HG02973 (cell line): ENCODE measurements around the gene MORN3.
"Not testable (repeated sequence)": the region's sequence is repeated elsewhere in the genome, so short reads cannot be mapped to it uniquely, and the experiment has no call there.

ENCODE experiments used
- ATAC-seq: cut with Tn5 transposase; IDR thresholded peaks from one replicate; pipeline ENCODE4 v1.9.1; 2021; ENCODE audit warnings: moderate library complexity; ENCODE audit not compliant: unreplicated experiment

MORN3 gene

GRCh38 chr12:121648458-121649028 lies 20.9 kb downstream of the MORN3 start:
- ATAC-seq = no peak

DNA sequence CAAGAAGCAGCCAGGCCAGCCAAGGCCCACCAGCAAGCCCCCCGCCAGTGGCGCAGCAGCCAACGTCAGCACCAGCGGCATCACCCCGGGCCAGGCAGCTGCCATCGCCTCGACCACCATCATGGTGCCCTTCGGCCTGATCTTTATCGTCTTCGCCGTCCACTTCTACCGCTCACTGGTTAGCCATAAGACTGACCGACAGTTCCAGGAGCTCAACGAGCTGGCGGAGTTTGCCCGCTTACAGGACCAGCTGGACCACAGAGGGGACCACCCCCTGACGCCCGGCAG lies 28.2 kb downstream of the MORN3 start:
- ATAC-seq = no peak

GRCh38 chr12:121638298-121639202 lies 30.9 kb downstream of the MORN3 start:
- no peak for ATAC-seq

DNA sequence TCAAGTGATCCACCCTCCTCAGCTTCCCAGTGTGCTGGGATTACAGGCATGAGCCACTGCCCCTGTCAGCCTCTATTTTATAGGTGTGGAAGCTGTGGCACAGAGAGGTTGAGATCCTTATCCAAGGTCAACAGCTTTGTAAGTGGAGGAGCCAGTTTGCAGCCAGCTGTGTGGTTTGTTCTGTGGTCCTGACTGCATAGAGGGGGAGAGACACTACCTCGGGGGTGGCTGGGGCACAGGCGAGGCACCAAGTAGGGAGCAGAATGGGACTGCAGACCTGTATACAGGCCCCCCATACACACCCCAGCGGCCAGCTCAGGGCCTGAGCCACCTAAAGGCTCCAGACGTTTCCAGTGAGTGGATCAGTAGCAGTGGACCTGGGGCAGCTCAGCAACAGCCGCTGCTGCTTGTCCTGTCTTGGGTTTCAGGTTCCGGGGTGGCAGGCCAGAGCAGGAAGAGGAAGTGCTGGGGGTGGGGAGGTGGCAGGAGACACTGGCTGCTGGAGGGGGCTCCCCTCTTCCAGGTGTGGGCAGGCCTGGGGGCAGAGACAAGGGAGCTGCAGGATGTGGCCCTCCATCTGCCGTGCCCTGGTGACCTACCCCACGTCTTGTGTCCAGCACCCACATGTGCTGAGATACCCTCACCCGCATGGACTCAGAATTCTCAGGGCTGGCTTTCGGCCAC lies 32.1 kb downstream of the MORN3 start:
- ATAC-seq = no peak

- no peak for ATAC-seq
Observed at GRCh38 chr12:121634836-121635235, 34.6 kb downstream of the MORN3 start.

DNA sequence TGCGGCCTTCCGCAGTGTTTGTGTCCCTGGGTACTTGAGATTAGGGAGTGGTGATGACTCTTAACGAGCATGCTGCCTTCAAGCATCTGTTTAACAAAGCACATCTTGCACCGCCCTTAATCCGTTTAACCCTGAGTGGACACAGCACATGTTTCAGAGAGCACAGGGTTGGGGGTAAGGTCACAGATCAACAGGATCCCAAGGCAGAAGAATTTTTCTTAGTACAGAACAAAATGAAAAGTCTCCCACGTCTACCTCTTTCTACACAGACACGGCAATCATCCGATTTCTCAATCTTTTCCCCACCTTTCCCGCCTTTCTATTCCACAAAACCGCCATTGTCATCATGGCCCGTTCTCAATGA lies 35.6 kb downstream of the MORN3 start:
- ATAC-seq = not testable (repeated sequence)

GRCh38 chr12:121632069-121632970 lies 37.1 kb downstream of the MORN3 start:
- ATAC-seq = no peak

DNA sequence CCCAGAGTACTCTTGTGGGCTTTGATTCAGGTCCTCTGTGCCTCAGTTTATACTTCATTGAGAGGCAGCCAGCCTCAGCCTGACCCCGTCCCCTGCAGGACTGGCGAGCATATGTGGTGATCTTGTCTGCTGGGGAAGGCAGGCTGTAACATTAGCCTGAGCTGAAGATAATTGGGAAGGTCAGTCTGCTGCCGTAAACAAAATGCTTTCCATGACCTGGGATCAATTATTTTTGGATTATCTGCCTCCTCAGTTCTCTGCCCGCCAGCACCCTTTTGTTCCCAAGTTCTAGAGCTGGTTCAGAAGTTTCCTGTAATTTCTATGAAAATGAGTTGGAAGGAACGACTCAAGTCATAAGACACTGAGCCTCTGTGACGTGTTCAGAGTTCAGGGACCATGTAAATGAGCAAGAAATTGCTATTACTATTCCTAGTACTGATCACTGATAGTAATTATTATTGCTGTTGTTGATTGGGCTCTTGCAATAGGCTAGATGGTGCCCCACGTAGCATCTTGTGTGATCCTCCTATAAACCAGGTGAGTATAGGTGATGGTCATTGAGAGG lies 38.6 kb downstream of the MORN3 start:
- ATAC-seq = no peak

DNA sequence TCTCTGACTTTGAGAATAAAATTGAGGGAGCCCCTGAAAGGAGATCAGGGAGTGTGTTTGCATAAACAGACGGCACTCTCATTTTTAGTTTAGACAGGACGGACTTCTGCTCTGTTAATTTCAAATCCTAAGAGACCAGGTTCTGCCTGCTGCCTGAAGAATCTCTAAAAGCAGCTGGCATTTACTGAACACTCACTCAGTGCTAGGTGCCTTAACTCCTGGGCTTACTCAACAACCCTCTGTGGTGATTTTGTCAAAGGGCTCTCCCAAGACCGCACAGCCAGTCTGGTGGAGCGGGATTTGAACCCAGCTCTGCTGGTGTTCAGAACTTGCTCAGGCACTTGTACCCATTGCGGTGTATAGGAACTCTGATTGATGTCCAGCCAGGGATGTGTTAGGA lies 40.9 kb downstream of the MORN3 start:
- no peak for ATAC-seq

GRCh38 chr12:121628037-121628436 lies 41.4 kb downstream of the MORN3 start:
- ATAC-seq = no peak

- ATAC-seq = peak; percentile 30
Observed at GRCh38 chr12:121626853-121627640, 42.4 kb downstream of the MORN3 start.

DNA sequence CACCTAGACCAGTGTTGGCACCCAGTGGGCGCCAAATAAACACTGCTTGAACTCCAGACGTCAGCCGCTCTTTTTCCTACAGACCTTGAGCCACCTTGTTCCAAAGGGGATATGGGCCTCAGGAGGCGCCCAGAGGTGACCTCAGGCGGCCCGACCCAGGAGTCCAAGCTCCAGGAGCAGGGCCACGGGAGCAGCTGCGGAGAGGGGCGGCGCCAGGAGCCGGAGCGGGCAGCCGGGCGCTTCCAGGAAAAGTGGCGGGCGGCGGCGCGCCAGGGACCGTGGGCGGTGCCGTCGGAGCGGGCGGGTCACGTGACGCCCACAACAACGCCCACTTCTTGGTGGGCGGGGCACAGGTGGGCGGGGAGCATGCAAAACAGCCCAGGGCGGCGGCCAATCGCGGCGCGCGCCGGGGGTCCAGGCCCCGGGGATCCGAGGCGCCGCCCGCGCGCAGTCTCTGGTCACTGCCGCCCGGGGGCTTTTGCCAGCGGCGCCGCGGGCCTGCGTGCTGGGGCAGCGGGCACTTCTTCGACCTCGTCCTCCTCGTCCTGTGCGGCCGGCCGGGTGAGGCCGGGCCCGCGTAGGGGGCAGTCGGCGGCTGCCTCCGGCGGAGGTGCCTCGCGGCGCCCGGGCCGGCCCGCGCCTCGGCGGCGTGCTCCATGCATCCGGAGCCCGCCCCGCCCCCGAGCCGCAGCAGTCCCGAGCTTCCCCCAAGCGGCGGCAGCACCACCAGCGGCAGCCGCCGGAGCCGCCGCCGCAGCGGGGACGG lies 43.2 kb downstream of the MORN3 start, which contains the start of gene ORAI1:
Gene ORAI1, plus strand, starts transcription at position 444 of the 766 bp plus-strand sequence.
- ATAC-seq = peak; percentile 57

DNA sequence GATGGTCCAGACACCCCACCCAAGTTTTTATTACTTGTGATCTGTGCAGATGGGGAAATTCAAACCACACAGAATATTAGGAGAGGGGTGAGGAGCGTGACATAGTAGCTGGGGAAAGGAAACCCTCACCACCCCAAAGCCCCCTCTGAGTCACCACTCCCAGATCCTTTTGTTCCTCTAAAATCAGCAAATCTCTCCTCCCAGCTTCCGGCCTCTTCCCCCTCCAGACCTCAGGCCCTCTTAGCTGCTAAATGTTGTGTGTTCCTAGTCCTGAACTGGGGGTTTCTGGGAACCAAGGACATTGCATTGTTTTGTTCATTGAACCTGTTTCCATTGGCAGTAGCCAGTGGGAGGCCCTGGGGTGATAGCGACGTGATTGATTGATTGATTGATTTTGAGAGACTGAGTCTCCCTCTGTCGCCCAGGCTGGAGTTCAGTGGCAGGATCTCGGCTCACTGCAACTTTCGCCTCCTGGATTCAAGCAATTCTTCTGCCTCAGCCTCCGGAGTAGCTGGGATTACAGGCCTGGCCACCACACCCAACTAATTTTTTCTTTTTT lies 49.0 kb downstream of the MORN3 start:
- no peak for ATAC-seq

DNA sequence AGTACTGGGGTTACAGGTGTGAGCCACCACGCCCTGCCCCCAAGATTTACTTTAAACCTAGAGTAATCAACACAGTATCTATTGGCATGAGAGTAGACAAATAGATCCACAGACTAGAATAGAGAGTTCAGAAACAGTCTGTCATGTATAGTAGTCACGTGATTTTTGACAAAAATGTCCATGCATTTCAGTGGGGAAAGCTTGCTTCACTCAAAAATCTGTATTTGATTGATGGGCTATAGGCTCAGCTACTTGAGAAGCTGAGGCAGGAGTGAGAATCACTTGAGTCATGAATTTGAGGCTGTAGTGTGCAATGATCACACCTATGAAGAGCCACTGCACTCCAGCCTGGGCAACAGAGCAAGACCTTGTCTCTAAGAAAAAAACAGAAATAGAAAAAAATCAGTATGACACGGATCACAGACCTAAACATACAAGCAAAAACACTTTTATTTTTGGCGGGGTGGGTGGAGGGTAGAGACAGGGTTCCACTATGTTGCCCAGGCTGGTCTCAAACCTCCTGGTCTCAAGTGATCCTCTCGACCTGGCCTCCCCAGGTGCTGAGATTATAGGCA lies 50.7 kb downstream of the MORN3 start:
- ATAC-seq = no peak

- no peak for ATAC-seq
Observed at GRCh38 chr12:121614872-121615467, 54.5 kb downstream of the MORN3 start.

DNA sequence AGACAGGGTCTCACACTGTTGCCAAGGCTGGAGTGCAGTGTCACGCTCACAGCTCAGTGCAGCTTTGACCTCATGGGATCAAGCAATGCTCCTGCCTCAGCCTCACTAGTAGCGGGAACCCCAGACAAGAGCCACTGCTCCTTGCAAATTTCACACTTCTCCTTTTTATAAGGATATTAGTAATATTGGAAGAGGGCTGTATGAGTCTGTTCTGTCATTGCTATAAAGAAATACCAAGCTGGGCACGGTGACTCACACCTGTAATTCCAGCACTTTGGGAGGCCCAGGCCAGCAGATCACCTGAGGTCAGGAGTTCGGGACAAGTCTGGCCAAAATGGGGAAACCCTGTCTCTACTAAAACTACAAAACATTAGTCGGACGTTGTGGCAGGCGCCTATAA lies 56.0 kb downstream of the MORN3 start:
- ATAC-seq = no peak

- ATAC-seq = no peak
Observed at GRCh38 chr12:121611306-121611705, 58.1 kb downstream of the MORN3 start.
